Loucy (cell line): ENCODE measurements around the gene PRKN.

Source experiments
- H2AFZ ChIP-seq: fragments of 200-600 bp; sonication (generic); 2 replicates; pipeline ENCODE4 v1.6.0; 2016; ENCODE audit warnings: antibody characterized with exemption, mild to moderate bottlenecking, low read length, moderate library complexity
- H3F3A ChIP-seq: fragments of 200-600 bp; 2 replicates; pipeline ENCODE4 v1.6.0; 2016; ENCODE audit warnings: antibody characterized with exemption, low read depth, mild to moderate bottlenecking
- H3K27me3 ChIP-seq: fragments of 200-600 bp; sonication (generic); 2 replicates; pipeline ENCODE4 v1.6.1; 2014; ENCODE audit warnings: low read length, mild to moderate bottlenecking; ENCODE audit not compliant: insufficient read depth, poor library complexity, severe bottlenecking
- H3K36me3 ChIP-seq: fragments of 200-600 bp; sonication (generic); 2 replicates; pipeline ENCODE4 v1.6.1; 2016; ENCODE audit warnings: low read length; ENCODE audit not compliant: insufficient read depth
- H3K4me1 ChIP-seq: fragments of 200-600 bp; sonication (generic); 2 replicates; pipeline ENCODE4 v1.5.1; 2014; ENCODE audit warnings: low read length, mild to moderate bottlenecking; ENCODE audit not compliant: insufficient read depth, poor library complexity, severe bottlenecking
- H3K4me2 ChIP-seq: fragments of 200-600 bp; sonication (generic); 2 replicates; pipeline ENCODE4 v1.6.0; 2014; ENCODE audit warnings: antibody characterized with exemption, low read length, low read depth, mild to moderate bottlenecking; ENCODE audit not compliant: poor library complexity, severe bottlenecking
- H3K4me3 ChIP-seq: fragments of 200-600 bp; sonication (generic); 2 replicates; pipeline ENCODE4 v1.5.1; 2014; ENCODE audit warnings: low read length, mild to moderate bottlenecking, mixed read lengths; ENCODE audit not compliant: poor library complexity, severe bottlenecking
- H3K79me2 ChIP-seq: fragments of 200-600 bp; sonication (generic); 2 replicates; pipeline ENCODE4 v1.6.1; 2014; ENCODE audit warnings: low read length; ENCODE audit not compliant: insufficient read depth
- H3K9ac ChIP-seq: fragments of 200-600 bp; sonication (generic); 2 replicates; pipeline ENCODE4 v1.6.0; 2014; ENCODE audit warnings: mild to moderate bottlenecking, low read depth, low read length, moderate library complexity; ENCODE audit not compliant: poor library complexity, severe bottlenecking
- H3K9me2 ChIP-seq: fragments of 200-600 bp; sonication (generic); replicated peaks from 2 replicates; pipeline ENCODE4 v1.6.1; 2016; ENCODE audit warnings: low read depth, low read length, mixed read lengths
- H3K9me3 ChIP-seq: fragments of 200-600 bp; sonication (generic); 2 replicates; pipeline ENCODE4 v1.6.1; 2014; ENCODE audit warnings: mild to moderate bottlenecking, antibody characterized with exemption, low read length, low read depth; ENCODE audit not compliant: insufficient read depth
- H4K20me1 ChIP-seq: fragments of 200-600 bp; sonication (generic); 2 replicates; pipeline ENCODE4 v1.6.0; 2014; ENCODE audit warnings: antibody characterized with exemption, low read length, mild to moderate bottlenecking; ENCODE audit not compliant: insufficient read depth, poor library complexity, severe bottlenecking
- CTCF ChIP-seq: fragments of 200-600 bp; sonication (generic); conservative IDR thresholded peaks from 2 replicates; pipeline ENCODE4 v1.5.1; 2014; ENCODE audit warnings: mild to moderate bottlenecking, antibody characterized with exemption, low read length
- EZH2phosphoT487 ChIP-seq: fragments of 200-600 bp; IDR thresholded peaks from 2 replicates; pipeline ENCODE4 v1.6.1; 2018; ENCODE audit warnings: antibody characterized with exemption, mild to moderate bottlenecking, moderate library complexity, borderline replicate concordance

The PRKN gene

GRCh38 chr6:161976553-161976952 is 751.0 kb downstream of the PRKN start:
- no peaks in the 10 kb centered on the region for H3K27me3 ChIP-seq
- no peaks in the 10 kb centered on the region for H3K4me1 ChIP-seq
- H3F3A ChIP-seq, result no peaks in the 10 kb centered on the region
- no peaks in the 10 kb centered on the region for H4K20me1 ChIP-seq
- H3K9ac ChIP-seq, result no peak overlapping the region
- no peaks in the 10 kb centered on the region for H3K79me2 ChIP-seq
- H3K36me3 ChIP-seq, result no peaks in the 10 kb centered on the region
- H3K9me2 ChIP-seq, result no peaks in the 10 kb centered on the region
- TF ChIP-seq EZH2phosphoT487, result no peak
- TF ChIP-seq CTCF, result no peak
- H3K4me2 ChIP-seq, result no peak overlapping the region
- H2AFZ ChIP-seq, result no peak overlapping the region
- H3K4me3 ChIP-seq, result no peak overlapping the region
- no peaks in the 10 kb centered on the region; the same call in 1 of the 2 replicates for H3K9me3 ChIP-seq

DNA sequence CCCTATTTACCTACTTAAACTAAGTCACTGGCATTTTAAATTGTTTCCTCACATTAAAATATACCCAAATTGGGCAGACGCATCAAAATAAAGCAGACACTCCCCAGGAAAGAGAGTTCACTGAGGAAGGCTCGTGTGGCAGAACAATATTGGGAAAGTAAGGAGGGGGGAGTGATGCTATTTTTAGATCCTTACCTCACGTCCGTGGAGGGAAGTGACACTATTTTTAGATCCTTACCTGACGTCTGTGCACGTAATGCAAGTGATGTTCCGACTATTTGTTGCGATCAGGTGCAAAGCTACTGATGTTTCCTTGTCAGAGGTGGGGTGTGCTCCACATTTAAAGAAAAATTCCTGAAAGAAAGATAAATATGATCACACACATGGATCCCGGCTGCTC is 754.5 kb downstream of the PRKN start:
- no peaks in the 10 kb centered on the region for H3K9me2 ChIP-seq
- TF ChIP-seq CTCF (no peak), EZH2phosphoT487 (no peak)
- no peak overlapping the region for H2AFZ ChIP-seq

DNA sequence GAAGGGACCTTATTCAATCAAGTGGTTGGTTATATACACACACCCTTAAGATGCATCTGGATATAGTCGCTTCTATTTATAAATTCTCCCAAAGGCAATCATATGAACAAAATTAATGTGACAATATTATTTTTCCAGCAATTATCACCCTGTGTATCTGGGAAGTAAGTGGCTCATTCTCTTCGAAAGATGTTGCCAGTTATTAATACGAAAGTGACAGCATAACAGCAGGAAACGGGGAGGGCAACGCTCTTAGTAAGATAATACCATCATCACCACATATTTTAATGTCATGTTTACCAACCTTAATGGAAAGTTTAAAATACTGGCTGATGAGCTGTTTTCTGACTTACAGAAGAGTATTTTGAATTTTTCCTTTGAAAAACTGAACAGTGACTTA is 756.5 kb downstream of the PRKN start:
- Histone ChIP-seq H3F3A (no peaks in the 10 kb centered on the region), H3K27me3 (no peaks in the 10 kb centered on the region), H3K4me3 (no peak overlapping the region), H3K4me2 (no peak overlapping the region), H3K36me3 (no peaks in the 10 kb centered on the region), H3K9ac (no peak overlapping the region), H3K9me3 (no peaks in the 10 kb centered on the region), H3K9me2 (no peaks in the 10 kb centered on the region), H3K4me1 (no peaks in the 10 kb centered on the region), H2AFZ (no peak overlapping the region), H3K79me2 (no peaks in the 10 kb centered on the region), H4K20me1 (no peaks in the 10 kb centered on the region)
- TF ChIP-seq EZH2phosphoT487, result no peak
- no peak for TF ChIP-seq CTCF

More for the DNA sequence above, 754.5 kb downstream of the PRKN start:
- Histone ChIP-seq H4K20me1 (no peaks in the 10 kb centered on the region), H3K9ac (no peak overlapping the region), H3K4me1 (no peaks in the 10 kb centered on the region), H3K4me2 (no peak overlapping the region), H3K9me3 (no peaks in the 10 kb centered on the region), H3K36me3 (no peaks in the 10 kb centered on the region), H3F3A (no peaks in the 10 kb centered on the region), H3K4me3 (no peak overlapping the region), H3K27me3 (no peaks in the 10 kb centered on the region), H3K79me2 (no peaks in the 10 kb centered on the region)
